DMS53 treated with DMSO at 0.1 percent for 48 hours (cell line): Measurements from ENCODE around the gene SPOCK1.

Source experiments
- DNase-seq: peaks from one replicate; lab custom pipeline; 2025; ENCODE audit not compliant: unreplicated experiment; lab: John Stamatoyannopoulos, UW

The SPOCK1 gene

GRCh38 chr5:137167187-137167586, 331.9 kb downstream of the SPOCK1 start:
- DNase-seq, result no peak

- DNase-seq, result no peak
Observed at GRCh38 chr5:137164961-137165360, 334.2 kb downstream of the SPOCK1 start.

DNA sequence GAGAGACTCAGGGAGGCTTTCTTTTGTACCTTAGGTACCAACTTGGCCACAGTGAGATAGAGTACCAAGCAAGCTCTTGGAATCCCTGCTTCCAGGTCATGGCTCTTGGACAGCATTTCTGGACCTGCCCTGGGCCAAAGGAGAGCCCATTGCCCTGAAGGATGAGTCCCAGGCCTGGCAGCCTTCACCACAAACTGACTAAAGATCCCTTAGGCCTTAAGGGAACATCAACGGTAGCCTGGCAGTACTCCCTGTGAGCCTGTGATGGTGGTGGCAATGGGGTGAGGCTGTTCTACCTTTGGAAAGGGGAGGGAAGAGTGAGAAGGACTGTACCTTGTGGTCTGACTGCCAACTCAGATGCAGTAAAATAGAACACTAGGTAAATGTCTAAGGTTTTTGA, 334.6 kb downstream of the SPOCK1 start:
- DNase-seq, result no peak

DNA sequence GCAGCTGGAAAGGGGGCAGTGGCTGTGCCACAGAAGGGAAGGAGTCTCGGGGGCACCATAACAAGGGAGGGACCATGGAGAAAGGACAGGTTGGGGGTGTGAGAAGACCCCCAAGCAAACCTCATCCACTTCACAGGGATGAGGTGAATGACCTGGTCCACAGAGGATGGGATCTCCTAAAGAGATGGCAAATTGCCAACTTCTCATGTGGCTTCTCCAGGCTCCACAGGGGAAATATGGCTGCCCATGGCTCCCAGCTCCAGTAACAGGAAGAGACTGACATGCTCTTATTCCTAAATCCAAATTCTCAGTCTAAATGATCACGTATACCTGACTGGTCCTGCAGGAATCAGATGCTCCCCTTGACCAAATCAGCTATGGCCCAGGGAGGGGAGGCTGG, 340.4 kb downstream of the SPOCK1 start:
- DNase-seq, result no peak

- no peak for DNase-seq
Observed at GRCh38 chr5:137156180-137156579, 342.9 kb downstream of the SPOCK1 start.

DNA sequence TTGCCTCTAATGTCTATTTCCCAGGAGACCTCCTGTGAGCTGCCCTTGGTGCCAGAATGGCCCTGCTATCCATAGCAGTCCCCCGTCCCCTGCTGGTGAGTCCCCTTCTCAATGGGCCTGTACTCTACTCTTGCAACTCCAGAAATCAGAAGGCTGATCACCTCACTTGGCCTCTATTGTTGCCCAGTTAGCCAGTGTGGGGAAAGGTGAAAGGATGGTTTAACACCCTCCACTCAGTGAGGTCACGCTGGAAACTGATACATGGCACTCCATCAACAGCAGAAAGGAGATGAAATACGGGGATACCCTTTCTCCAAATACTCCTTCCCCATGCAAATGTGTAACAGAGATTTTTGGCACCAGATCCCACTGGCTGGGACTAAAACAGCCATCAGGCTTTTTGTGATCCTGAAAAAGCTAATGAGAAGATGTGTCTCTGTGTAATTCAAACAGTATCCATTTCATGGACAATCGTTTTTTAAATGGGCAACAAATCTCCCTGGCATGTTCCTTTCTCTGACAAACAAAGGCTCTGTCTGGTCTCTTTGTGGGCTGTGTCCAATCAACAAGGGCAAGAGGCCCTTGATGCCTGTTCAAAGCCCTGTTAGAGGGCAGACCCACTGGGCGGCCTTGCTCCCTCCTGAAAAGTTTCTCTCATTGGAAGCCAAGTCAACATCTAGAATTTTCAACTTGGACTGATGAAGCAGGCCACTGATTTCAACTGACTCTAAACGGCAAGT, 343.7 kb downstream of the SPOCK1 start:
- DNase-seq, result no peak

DNA sequence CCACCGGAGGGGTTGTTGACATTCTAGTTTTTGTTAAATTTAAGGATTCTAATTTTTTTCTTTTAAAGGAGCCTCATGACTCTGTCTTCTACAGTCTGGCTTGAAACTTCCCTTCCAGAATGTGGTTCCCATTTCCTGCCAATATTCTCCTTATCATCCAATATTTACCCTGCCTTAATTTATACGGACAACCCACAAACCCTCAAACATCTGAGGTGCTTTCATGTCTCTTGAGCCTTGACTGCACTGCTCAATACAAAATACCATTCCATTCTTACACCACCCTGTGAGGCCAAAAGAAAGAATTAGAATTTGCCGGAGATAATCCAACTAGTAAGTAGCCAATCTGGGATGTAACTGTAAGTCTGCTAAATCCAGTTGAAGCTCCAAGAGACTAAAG, 346.5 kb downstream of the SPOCK1 start:
- DNase-seq, result no peak

DNA sequence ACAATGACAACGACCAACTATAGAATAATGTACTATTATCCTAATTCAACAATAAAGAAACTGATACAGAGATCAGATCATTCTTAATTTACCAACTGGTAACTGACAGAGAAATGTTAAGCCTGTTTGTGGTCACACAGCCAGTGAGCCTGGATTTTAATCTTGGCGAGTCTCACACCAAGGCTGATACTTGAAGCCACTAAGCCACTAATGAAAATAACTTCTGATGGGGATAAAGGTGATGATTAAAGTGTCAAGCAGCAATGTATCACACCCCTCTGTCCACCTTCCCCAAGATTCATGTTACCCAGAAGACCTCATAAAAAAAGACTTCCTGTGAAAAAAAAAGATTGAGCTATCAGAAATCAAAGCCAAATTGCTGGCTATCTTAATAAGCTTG, 350.5 kb downstream of the SPOCK1 start:
- no peak for DNase-seq

DNA sequence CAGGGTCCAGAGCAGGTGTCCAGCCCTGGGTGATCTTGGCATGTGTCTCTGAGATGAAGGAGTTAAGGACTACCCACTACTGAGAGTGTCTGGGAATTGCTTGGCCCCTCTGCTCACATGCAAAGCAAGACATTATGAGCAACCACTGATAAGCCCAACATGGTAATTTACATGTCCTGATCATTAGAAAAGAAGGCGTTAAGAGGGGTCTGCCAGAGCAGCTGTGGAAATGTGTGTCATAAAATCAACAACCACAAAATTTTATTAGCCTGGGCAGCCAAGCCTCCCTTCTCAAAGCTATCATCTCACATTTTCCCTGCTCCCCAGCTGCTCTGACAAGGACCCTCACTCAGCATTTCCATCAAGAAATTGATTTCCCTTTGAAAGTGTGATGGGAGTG, 351.0 kb downstream of the SPOCK1 start:
- DNase-seq, result no peak

DNA sequence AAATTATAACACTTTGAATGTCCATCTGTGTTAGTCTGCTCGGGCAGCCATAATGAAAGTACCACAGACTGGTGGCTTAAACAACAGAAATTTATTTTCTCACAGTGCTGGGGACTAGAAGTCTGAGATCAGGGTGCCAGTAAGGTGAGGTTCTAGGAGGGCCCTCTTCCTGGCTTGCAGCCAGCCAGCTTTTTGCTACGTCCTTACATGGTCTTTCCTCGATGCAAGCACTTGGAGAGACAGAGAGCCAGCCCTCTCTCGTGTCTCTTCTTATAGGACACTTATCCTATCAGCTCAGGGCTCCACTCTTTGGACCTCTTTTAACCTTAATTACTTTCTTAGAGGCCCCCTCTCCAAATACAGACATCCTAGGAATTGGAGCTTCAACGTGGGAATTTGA, 351.8 kb downstream of the SPOCK1 start:
- DNase-seq, result no peak

GRCh38 chr5:137146402-137146890, 352.7 kb downstream of the SPOCK1 start:
- no peak for DNase-seq

GRCh38 chr5:137145721-137146120, 353.4 kb downstream of the SPOCK1 start:
- DNase-seq, result no peak

DNA sequence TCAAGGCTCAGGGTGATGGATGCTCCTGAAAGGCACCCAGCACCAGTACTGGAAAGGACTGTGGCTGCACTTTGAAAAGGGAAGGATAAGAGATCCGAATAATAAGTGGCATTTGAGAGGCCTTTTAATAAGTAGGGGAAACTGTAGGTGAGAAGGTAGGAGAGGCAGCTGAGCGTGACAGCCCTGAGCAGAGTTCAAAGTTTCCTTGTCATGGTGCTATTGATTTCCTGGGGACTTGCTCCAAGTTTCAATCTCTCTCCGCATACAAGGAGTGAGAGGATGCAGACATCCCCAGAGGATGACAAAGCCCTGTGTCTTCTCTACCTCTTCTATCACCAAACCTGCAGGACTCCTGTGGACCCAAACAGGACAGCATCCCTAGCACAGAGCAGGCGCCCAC, 354.5 kb downstream of the SPOCK1 start:
- no peak for DNase-seq

- no peak for DNase-seq
Observed at GRCh38 chr5:137142764-137143605, 356.1 kb downstream of the SPOCK1 start.

DNA sequence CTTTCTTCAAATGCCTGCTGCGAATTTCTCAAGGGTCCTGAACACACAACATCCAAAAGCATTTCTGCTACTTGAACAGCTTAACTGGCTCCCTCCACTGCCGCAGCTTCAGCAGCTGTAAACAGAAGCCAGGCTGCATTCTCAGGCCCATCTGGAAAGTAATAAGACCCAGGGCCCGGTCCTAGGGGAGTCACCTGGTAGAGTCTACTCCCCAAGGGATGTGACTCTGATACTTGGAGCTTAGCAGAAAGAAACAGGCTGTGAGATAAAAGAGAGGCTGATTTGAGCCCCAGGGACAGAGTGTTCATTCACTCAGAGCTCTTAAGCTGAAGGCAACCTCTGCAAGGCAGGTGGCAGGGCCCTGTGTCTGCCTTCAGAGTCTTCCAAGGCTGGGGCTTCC, 356.8 kb downstream of the SPOCK1 start:
- DNase-seq, result no peak

- DNase-seq, result no peak
Observed at GRCh38 chr5:137141779-137142178, 357.3 kb downstream of the SPOCK1 start.

- no peak for DNase-seq
Observed at GRCh38 chr5:137136991-137137632, 362.0 kb downstream of the SPOCK1 start.

DNA sequence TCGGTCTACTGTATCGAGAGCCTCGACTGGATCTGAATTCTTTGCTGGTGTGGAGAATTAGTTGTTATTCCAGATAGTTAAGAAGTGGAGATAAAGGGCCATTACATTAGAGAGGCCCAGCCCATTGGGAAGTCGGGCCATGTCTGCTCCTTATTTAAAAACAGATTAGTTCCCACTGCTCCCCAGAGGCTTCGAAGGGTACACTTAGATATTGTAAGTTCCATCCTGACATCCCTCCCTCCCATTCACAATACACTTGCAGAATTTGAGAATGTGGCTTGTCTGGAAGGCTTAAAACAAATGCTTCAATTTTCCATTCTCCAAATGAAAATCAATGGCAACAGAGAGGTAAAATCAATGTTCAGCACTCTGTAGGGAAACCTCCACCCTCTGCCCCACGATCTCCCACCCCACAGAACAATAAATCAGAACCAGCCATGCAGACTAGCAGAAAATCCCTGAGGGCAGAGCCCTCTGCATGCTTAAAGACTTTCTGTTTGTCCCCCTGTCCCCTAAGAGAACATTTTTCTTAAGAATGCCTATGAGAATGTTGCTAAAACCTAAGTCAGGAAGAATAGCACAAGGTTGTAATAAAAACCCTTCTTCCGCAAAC, 364.1 kb downstream of the SPOCK1 start:
- DNase-seq, result no peak

GRCh38 chr5:137129886-137130680, 369.0 kb downstream of the SPOCK1 start:
- no peak for DNase-seq

GRCh38 chr5:137128012-137128411, 371.1 kb downstream of the SPOCK1 start:
- DNase-seq, result no peak

GRCh38 chr5:137126829-137127228, 372.3 kb downstream of the SPOCK1 start:
- no peak for DNase-seq
